Tibial artery (tissue), 4 donors: ENCODE measurements around the gene XPNPEP1.

Source experiments
- DNase-seq, 2 donors: peaks; one replicate each; pipeline ENCODE4 v3.0.0-alpha.2; 2019
- H3K27ac ChIP-seq, 2 donors: fragments of 200-600 bp; sonication (generic) in 1 of 2; 1 replicate in 1 of 2; 2 replicates in 1 of 2; pipeline ENCODE4 v1.5.1; 2018 to 2019; ENCODE audit warnings: mild to moderate bottlenecking in 1 of 2
- H3K27me3 ChIP-seq, 2 donors: fragments of 200-600 bp; sonication (generic) in 1 of 2; one replicate each; pipeline versions ENCODE4 v1.5.1 to v1.6.0; 2016 to 2019
- H3K36me3 ChIP-seq, 3 donors: fragments of 200-600 bp; sonication (generic) in 2 of 3; one replicate each; pipeline ENCODE4 v1.5.1; 2016 to 2019; ENCODE audit warnings: mild to moderate bottlenecking in 2 of 3
- H3K4me1 ChIP-seq, 4 donors: fragments of 200-600 bp; sonication (generic) in 2 of 4; 1 replicate in 3 of 4; 2 replicates in 1 of 4; pipeline ENCODE4 v1.5.1; 2016 to 2019
- H3K4me3 ChIP-seq, 2 donors: fragments of 200-600 bp; sonication (generic) in 1 of 2; 1 replicate in 1 of 2; 2 replicates in 1 of 2; pipeline ENCODE4 v1.5.1; 2018 to 2019; ENCODE audit warnings: mild to moderate bottlenecking in 2 of 2
- H3K9me3 ChIP-seq, 3 donors: fragments of 200-600 bp; sonication (generic) in 1 of 3; one replicate each; pipeline ENCODE4 v1.5.1; 2016 to 2019
- CTCF ChIP-seq, 2 experiments: fragments of 200-600 bp in 1 of 2; fragments of 450-650 bp in 1 of 2; IDR thresholded peaks; one replicate each; pipeline ENCODE4 v1.5.1; 2017 to 2019; ENCODE audit warnings: antibody characterized with exemption in 2 of 2, mild to moderate bottlenecking in 1 of 2, moderate library complexity in 1 of 2
- intact Hi-C: fragments of 100-400 bp; cut with DNase I; formaldehyde crosslinking; loops from one replicate; pipeline ENCODE4 v1.15.0; 2023; ENCODE audit warnings: low total_unique reads

XPNPEP1 gene

GRCh38 chr10:109887776-109888175, 35.5 kb downstream of the XPNPEP1 start:
- peaks cover 6 to 47% (median 33%) of the 10 kb centered on the region in 4 donors for H3K4me1 ChIP-seq
- no peak overlapping the region for H3K4me3 ChIP-seq
- no peak overlapping the region for H3K27ac ChIP-seq
- no peaks in the 10 kb centered on the region for H3K9me3 ChIP-seq
- intact Hi-C loops, result loop anchor here (10.0 kb wide), 3 partner anchors 77 to 417 kb away; partner anchors contain the start of gene SMNDC1
- H3K27me3 ChIP-seq, result no peaks in the 10 kb centered on the region
- no peak for DNase-seq
- TF ChIP-seq CTCF (IDR thresholded peaks at IDR 0.05), result no peak
- peaks cover 6 to 33% (median 21%) of the 10 kb centered on the region in 3 donors for H3K36me3 ChIP-seq

- no peak for DNase-seq
- Histone ChIP-seq H3K4me1 (peaks cover 6 to 42% (median 29%) of the 10 kb centered on the region in 4 donors), H3K4me3 (no peak overlapping the region), H3K27ac (no peak overlapping the region), H3K36me3 (peaks cover 10 to 38% (median 27%) of the 10 kb centered on the region in 3 donors), H3K9me3 (no peaks in the 10 kb centered on the region), H3K27me3 (no peaks in the 10 kb centered on the region)
- intact Hi-C loops, result loop anchor here (10.0 kb wide), 3 partner anchors 78 to 418 kb away; partner anchors contain the start of gene SMNDC1
- TF ChIP-seq CTCF (IDR thresholded peaks at IDR 0.05), result no peak
Measured at GRCh38 chr10:109887243-109887642, 36.1 kb downstream of the XPNPEP1 start.

GRCh38 chr10:109886781-109887140, 36.5 kb downstream of the XPNPEP1 start:
- TF ChIP-seq CTCF (IDR thresholded peaks at IDR 0.05), result no peak
- intact Hi-C loops, result loop anchor here (10.0 kb wide), 3 partner anchors 78 to 418 kb away; partner anchors contain the start of gene SMNDC1
- DNase-seq, result no peak
- Histone ChIP-seq H3K4me1 (peaks cover 6 to 37% (median 24%) of the 10 kb centered on the region in 4 donors), H3K27me3 (no peaks in the 10 kb centered on the region), H3K36me3 (peaks cover 14 to 43% (median 32%) of the 10 kb centered on the region in 3 donors), H3K9me3 (no peaks in the 10 kb centered on the region), H3K27ac (no peak overlapping the region), H3K4me3 (no peak overlapping the region)

- DNase-seq, result no peak
- Histone ChIP-seq H3K36me3 (peaks cover 20 to 49% (median 33%) of the 10 kb centered on the region in 3 donors), H3K9me3 (no peaks in the 10 kb centered on the region), H3K4me1 (peaks cover 6 to 32% (median 18%) of the 10 kb centered on the region in 4 donors), H3K27ac (no peak overlapping the region), H3K4me3 (no peak overlapping the region), H3K27me3 (no peaks in the 10 kb centered on the region)
- TF ChIP-seq CTCF (IDR thresholded peaks at IDR 0.05), result no peak
- intact Hi-C loops, result loop anchor here (10.0 kb wide), 3 partner anchors 79 to 419 kb away; partner anchors contain the start of gene SMNDC1
Measured at GRCh38 chr10:109886037-109886780, 37.1 kb downstream of the XPNPEP1 start.

GRCh38 chr10:109883859-109884771, 39.2 kb downstream of the XPNPEP1 start:
- peak overlapping the region; percentile 54 to 73 for H3K27ac ChIP-seq

More at GRCh38 chr10:109883859-109884771, 39.2 kb downstream of the XPNPEP1 start:
- peak; percentile 71 to 87 for DNase-seq
- H3K9me3 ChIP-seq, result no peaks in the 10 kb centered on the region
- intact Hi-C loops, result loop anchor here (5.0 to 10.0 kb wide), 5 partner anchors 38 to 421 kb away; partner anchors contain the start of genes SMNDC1 and XPNPEP1
- peaks cover 5 to 12% (median 8%) of the 10 kb centered on the region in 4 donors for H3K4me1 ChIP-seq
- no peaks in the 10 kb centered on the region for H3K27me3 ChIP-seq
- peak; percentile 96 for TF ChIP-seq CTCF (IDR thresholded peaks at IDR 0.05)
- peaks cover 32 to 66% (median 44%) of the 10 kb centered on the region in 3 donors for H3K36me3 ChIP-seq
- peak overlapping the region in 1 of 2 donors; percentile 14 for H3K4me3 ChIP-seq
